Gastroesophageal sphincter (tissue), 4 donors: ENCODE results near the gene LNPK. TPM values are rescaled to one million over a fixed set of nuclear protein-coding genes. Genes with fewer than 3 reads are reported as not detected.

Source experiments
- ATAC-seq: fragments of 150-250 bp; one replicate; pipeline ENCODE4 v1.9.1; 2016; ENCODE audit warnings: mild to moderate bottlenecking, moderate library complexity
- H3K27ac ChIP-seq, 4 donors: fragments of 200-600 bp; sonication (generic) in 3 of 4; 1 replicate in 3 of 4; 2 replicates in 1 of 4; pipeline ENCODE4 v1.5.1; 2016 to 2019
- H3K27me3 ChIP-seq: fragments of 200-600 bp; sonication (generic); one replicate; pipeline ENCODE4 v1.5.1; 2019
- H3K36me3 ChIP-seq, 2 donors: fragments of 200-600 bp; sonication (generic); one replicate each; pipeline ENCODE4 v1.5.1; 2019; ENCODE audit warnings: control low read depth in 1 of 2
- H3K4me1 ChIP-seq, 3 donors: fragments of 200-600 bp; sonication (generic); 1 replicate in 2 of 3; 2 replicates in 1 of 3; pipeline ENCODE4 v1.5.1; 2016 to 2019; ENCODE audit warnings: control low read depth in 2 of 3
- H3K4me3 ChIP-seq, 2 donors: fragments of 200-600 bp; sonication (generic); one replicate each; pipeline ENCODE4 v1.5.1; 2019; ENCODE audit warnings: mild to moderate bottlenecking in 1 of 2, moderate library complexity in 1 of 2
- H3K9me3 ChIP-seq, 3 donors: fragments of 200-600 bp; sonication (generic); one replicate each; pipeline ENCODE4 v1.5.1; 2017 to 2019; ENCODE audit warnings: control low read depth in 2 of 3
- EP300 ChIP-seq: sonication (generic); formaldehyde crosslinking; IDR thresholded peaks from one replicate; pipeline ENCODE4 v1.6.1; 2017; ENCODE audit warnings: antibody characterized with exemption, mild to moderate bottlenecking
- POLR2A ChIP-seq, 2 donors: fragments of 450-650 bp; IDR thresholded peaks; one replicate each; pipeline ENCODE4 v1.6.1; 2017; ENCODE audit warnings: antibody characterized with exemption in 2 of 2, mild to moderate bottlenecking in 2 of 2, moderate library complexity in 1 of 2
- POLR2AphosphoS5 ChIP-seq: sonication (generic); formaldehyde crosslinking; IDR thresholded peaks from one replicate; pipeline ENCODE4 v1.6.1; 2017; ENCODE audit warnings: antibody characterized with exemption
- WGBS, 2 donors: methylation state at CpG; one replicate each; pipeline ENCODE4 v1.1.5; 2018; ENCODE audit warnings: low coverage in 1 of 2; 5-methylcytosine and 5-hydroxymethylcytosine counted together
- total RNA-seq, 4 donors: library from RNA; depleted of rRNA; stranded (reverse); fragments of >200 nt; gene quantifications; one replicate each; pipeline ENCODE4 v1.1.0, GENCODE V29; 2016
- TF ChIP-seq, protein P1 (sequence below), 4 experiments: fragments of 200-600 bp in 2 of 4; fragments of 450-650 bp in 2 of 4; sonication (generic) in 1 of 4; IDR thresholded peaks; one replicate each; pipeline ENCODE4 v1.5.1; 2017 to 2019; ENCODE audit warnings: antibody characterized with exemption in 4 of 4, mild to moderate bottlenecking in 2 of 4, moderate library complexity in 2 of 4

LNPK gene
- total RNA-seq, 4 donors from 2014 or later = 13.9 to 18.4 (median 15.1) TPM

DNA sequence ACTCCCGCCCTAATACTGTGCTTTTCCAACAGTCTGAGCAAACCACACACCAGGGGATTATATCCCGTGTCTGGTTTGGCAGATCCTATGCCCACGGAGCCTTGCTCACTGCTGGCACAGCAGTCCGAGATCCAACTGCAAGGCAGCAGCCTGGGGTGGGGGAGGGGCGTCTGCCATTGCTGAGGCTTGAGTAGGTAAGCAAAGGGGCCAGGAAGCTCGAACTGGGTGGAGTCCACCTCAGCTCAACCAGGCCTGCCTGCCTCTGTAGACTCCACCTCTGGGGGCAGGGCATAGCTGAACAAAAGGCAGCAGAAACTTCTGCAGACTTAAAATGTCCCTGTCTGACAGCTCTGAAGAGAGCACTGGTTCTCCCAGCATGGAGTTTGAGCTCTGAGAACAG, 44.2 kb downstream of the LNPK start:
- 100% methylated on average over 1 of the region's 6 CpGs; no CpG with 5 or more reads in 1 of the 2 donors for WGBS, 2 donors
- ATAC-seq = no peak
- TF ChIP-seq, protein P1, sequence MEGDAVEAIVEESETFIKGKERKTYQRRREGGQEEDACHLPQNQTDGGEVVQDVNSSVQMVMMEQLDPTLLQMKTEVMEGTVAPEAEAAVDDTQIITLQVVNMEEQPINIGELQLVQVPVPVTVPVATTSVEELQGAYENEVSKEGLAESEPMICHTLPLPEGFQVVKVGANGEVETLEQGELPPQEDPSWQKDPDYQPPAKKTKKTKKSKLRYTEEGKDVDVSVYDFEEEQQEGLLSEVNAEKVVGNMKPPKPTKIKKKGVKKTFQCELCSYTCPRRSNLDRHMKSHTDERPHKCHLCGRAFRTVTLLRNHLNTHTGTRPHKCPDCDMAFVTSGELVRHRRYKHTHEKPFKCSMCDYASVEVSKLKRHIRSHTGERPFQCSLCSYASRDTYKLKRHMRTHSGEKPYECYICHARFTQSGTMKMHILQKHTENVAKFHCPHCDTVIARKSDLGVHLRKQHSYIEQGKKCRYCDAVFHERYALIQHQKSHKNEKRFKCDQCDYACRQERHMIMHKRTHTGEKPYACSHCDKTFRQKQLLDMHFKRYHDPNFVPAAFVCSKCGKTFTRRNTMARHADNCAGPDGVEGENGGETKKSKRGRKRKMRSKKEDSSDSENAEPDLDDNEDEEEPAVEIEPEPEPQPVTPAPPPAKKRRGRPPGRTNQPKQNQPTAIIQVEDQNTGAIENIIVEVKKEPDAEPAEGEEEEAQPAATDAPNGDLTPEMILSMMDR (IDR thresholded peaks at IDR 0.05) = no peak
- TF ChIP-seq EP300 (no peak), POLR2AphosphoS5 (no peak), POLR2A (IDR thresholded peaks at IDR 0.05) (no peak)
- H3K9me3 ChIP-seq = no peaks in the 10 kb centered on the region
- H3K4me1 ChIP-seq = no peaks in the 10 kb centered on the region
- H3K36me3 ChIP-seq = peaks cover 0 to 34% of the 10 kb centered on the region in 2 donors
- H3K4me3 ChIP-seq = no peak overlapping the region
- H3K27me3 ChIP-seq = no peaks in the 10 kb centered on the region
- H3K27ac ChIP-seq = no peak overlapping the region

DNA sequence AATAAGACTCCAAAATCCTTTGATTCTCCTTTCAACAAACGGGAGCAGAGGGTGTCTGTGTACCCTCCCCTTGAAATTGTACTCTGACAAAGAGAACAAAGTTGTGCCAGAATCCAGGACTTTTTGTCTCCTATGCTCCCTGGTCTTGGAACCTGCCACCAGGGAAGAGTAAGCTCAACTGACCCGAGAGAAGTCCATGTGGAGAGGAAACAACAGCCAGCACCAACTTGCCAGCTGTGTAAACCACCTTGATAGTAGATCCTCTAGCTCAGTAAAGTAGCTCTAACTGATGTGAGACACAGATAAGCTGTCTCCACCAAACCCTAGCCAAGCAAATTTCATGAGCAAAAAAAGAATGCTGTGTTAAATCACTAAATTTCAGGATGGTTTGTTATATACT, 46.9 kb downstream of the LNPK start:
- H3K4me1 ChIP-seq = no peaks in the 10 kb centered on the region
- H3K27ac ChIP-seq = no peak overlapping the region
- H3K36me3 ChIP-seq = peaks cover 0 to 25% of the 10 kb centered on the region in 2 donors
- TF ChIP-seq POLR2A (IDR thresholded peaks at IDR 0.05) = no peak
- TF ChIP-seq, protein P1 (IDR thresholded peaks at IDR 0.05) = no peak
- TF ChIP-seq EP300 = no peak
- TF ChIP-seq POLR2AphosphoS5 = no peak
- ATAC-seq = no peak
- H3K9me3 ChIP-seq = no peaks in the 10 kb centered on the region
- no peaks in the 10 kb centered on the region for H3K27me3 ChIP-seq
- 43 to 50% methylated on average over 2 of the region's 2 CpGs for WGBS, 2 donors
- H3K4me3 ChIP-seq = no peak overlapping the region

DNA sequence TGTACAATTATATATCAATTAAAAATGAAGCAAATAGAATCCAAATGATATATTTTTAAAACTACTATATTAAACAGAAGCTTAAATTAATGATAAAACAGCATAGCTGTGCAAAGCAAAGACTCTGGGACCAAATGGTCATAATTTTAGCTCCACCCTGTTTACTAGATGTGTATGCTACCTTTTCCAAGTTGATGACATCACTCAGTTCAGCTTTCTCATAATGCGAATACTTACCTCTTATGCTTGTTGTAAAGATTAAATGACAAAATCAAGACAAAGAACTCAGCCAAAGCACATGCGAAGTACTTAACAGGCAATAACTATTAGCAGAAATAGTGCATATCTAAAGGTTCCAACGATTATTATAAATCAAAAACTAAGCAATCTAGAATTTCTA, 51.6 kb downstream of the LNPK start:
- Histone ChIP-seq H3K27me3 (no peaks in the 10 kb centered on the region), H3K9me3 (no peaks in the 10 kb centered on the region), H3K4me1 (no peaks in the 10 kb centered on the region), H3K36me3 (peaks cover 0 to 15% of the 10 kb centered on the region in 2 donors), H3K4me3 (no peak overlapping the region), H3K27ac (no peak overlapping the region)
- TF ChIP-seq POLR2A (IDR thresholded peaks at IDR 0.05) (no peak), POLR2AphosphoS5 (no peak), EP300 (no peak)
- TF ChIP-seq, protein P1 (IDR thresholded peaks at IDR 0.05) = no peak
- no peak for ATAC-seq
- WGBS, 2 donors = 94% methylated on average over 3 of the region's 3 CpGs

DNA sequence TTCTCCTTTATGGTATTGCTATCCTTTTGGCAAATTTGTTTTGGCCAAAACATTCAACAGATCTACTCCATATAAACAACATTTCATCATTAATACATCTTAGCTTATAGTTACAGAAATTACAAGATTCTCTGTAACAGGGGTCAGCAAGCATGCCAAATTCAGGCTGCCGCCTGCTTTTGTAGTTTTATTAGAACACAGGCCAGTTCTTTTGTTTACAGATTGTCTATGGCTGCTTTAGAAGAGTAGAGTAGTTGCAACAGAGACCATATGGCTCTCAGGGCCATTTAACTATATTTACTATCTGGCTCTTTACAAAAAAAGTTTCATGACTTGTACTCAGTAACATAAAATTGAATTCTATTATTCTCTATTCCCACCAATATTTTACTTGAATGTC, 53.9 kb downstream of the LNPK start:
- Histone ChIP-seq H3K36me3 (peaks cover 0 to 31% of the 10 kb centered on the region in 2 donors), H3K9me3 (no peaks in the 10 kb centered on the region), H3K4me1 (no peaks in the 10 kb centered on the region), H3K27me3 (no peaks in the 10 kb centered on the region), H3K27ac (no peak overlapping the region), H3K4me3 (no peak overlapping the region)
- 40 to 60% methylated on average over 1 of the region's 1 CpG for WGBS, 2 donors
- no peak for ATAC-seq
- TF ChIP-seq POLR2A (IDR thresholded peaks at IDR 0.05) (no peak), POLR2AphosphoS5 (no peak), EP300 (no peak)
- TF ChIP-seq, protein P1 (IDR thresholded peaks at IDR 0.05) = no peak

DNA sequence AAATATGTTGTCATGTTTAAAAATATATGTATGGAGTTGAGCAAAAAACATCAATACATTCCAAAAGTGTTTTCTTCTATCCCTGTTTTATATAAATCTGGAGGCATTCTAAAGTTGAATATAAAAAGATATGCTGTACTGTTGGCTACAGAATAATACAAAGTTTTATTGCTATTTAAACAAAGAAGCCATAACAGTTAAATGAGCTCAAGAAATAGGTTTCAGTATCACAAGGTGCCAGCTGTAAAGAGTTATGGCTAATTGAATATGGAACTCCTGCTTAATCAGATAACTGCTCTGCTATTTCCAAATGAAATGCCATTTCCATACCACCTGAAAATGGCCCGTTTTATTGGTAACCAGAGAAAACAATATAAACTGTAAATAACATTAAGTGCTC, 55.0 kb downstream of the LNPK start:
- no peak overlapping the region for H3K27ac ChIP-seq
- H3K36me3 ChIP-seq = peaks cover 0 to 31% of the 10 kb centered on the region in 2 donors
- TF ChIP-seq POLR2A (IDR thresholded peaks at IDR 0.05) = no peak
- WGBS, 2 donors = 88 to 100% methylated on average over 1 of the region's 1 CpG
- H3K4me1 ChIP-seq = no peaks in the 10 kb centered on the region
- H3K9me3 ChIP-seq = no peaks in the 10 kb centered on the region
- no peaks in the 10 kb centered on the region for H3K27me3 ChIP-seq
- no peak overlapping the region for H3K4me3 ChIP-seq
- no peak for ATAC-seq
